Endometrial microvascular endothelial cells (primary cell): ENCODE measurements around the gene TFB2M. TPM values are rescaled to one million over a fixed set of nuclear protein-coding genes. Genes with fewer than 3 reads are reported as not detected.
"Not testable (repeated sequence)": the region's sequence is repeated elsewhere in the genome, so short reads cannot be mapped to it uniquely, and the experiment has no call there.

Experiments
- in situ Hi-C: cut with HindIII; loops from 2 replicates; pipeline ENCODE4 v1.10.0; 2017; ENCODE audit warnings: low sequenced_read_pairs, low pct_unique_long_range_greater_than_20kb; ENCODE audit errors: inconsistent ontology term
- total RNA-seq: library from RNA; depleted of rRNA; stranded (reverse); fragments of >200 nt; gene quantifications from one replicate; pipeline ENCODE4 v1.2.3, GENCODE V29; 2015; ENCODE audit errors: inconsistent ontology term

TFB2M gene
- total RNA-seq, result 25.8 TPM

DNA sequence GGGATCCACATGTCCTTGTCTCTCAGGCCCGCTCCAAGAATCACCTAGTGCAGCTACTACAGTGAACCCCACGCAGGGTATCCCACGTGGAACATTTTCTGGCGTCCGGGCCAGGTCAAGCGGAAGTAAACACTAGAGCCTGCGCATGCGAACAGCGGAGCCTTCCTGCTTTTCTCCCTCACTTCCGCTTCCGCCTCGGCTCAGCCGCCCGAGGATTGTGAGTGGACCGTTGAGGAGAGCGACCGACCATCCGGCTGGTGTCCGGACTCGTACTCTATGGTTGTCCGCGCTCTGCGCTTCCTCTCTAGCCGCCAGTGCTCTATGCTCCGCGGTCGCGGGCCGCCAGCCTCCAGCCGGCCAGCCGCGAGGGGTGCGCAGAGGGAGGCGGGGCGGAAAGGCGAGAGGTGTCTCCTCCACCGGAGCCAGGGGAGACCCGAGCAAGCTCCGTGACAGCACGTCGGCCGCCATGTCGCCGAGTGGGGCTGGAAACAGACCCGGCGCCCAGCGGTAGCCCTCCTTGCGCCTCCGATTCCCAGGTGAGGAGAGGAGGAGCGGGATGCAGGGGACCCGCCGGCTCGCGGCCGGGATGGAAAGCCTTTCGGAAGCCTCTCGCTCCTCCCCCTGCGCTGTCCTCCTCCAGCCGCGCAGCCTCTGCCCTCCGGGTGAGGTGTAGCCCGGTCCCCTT is at the start of gene TFB2M, which contains the start of gene CNST:
Gene TFB2M, minus strand, starts transcription at position 134 of the 685 bp plus-strand sequence. Its CDS starts 123 bp downstream, at position 11.
Gene CNST, plus strand, starts transcription at position 329 of the 685 bp plus-strand sequence. CDS start 25,107 bp downstream, outside the sequence.
- in situ Hi-C loops, result no loop called here

GRCh38 chr1:246613096-246613758 is 47.2 kb upstream of the TFB2M start:
- in situ Hi-C loops, result no loop called here

GRCh38 chr1:246609632-246610031 is 43.6 kb upstream of the TFB2M start:
- in situ Hi-C loops, result no loop called here

DNA sequence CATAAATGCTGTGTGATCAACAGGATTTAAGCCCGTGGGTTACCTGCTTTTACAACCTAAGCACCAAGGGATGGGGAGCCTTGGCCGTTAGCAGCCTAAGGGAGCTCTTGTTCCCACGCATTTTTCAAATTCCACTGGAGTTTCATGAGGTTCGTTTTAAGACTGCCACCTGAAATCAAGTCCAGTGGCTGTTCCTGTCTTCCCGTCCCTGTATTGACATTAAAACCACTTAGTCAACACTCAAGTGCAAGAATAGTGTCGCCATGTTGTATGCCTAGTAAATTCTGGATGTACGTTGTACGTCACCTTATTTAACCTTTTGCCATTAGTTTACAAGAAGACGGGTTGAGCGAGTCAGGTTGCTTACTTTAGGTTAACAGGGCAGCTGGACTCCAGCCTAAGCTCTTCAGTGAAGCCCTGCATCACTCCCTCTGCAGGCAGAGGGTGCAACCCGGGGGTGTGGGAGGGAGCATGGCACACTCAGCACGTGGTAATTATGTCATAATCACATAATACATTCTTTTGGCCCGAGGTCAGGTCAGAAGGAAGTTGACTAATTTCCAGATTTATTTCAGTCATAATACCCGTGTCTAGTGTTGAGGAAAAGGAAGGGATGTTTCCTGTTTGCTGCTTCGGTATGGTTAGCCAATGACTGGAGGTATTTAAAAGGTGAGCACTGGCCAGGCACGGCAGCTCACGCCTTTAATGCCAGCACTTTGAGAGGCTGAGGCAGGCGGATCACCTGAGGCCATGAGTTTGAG is 42.7 kb upstream of the TFB2M start:
- in situ Hi-C loops, result no loop called here

DNA sequence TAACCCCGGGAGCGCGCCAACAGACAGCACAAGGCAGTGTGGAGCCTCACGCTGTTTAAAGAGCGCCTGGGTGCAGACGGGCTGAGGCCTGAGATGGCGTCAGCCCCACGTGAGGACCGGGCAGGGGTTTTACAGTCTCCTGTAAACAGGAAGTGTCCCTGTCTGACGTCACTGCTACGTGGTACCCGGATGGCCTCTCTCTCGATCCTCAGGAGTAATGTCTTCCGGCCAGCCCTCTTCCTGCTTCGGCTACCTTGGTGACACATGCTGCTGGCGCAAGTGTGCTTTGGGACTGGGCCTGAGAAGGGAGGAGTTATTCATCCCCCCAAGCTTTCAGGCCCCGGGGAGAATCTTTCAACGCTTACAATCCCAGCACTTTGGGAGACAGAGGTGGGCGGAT is 41.4 kb upstream of the TFB2M start:
- in situ Hi-C loops, result no loop called here

DNA sequence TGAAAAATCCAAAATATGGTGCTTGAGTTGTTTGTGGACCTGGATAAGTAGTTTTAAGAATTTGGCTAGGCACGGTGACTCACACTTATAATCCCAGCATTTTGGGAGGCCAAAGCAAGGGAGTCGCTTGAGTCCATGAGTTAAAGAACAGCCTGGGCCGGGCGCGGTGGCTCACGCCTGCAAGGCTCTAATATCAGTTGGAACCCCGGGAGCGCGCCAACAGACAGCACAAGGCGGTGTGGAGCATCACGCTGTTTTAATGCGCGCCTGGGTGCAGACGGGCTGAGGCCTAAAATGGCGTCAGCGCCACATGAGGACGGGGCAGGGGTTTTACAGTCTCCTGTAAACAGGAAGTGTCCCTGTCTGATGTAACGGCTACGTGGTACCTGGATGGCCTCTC is 39.2 kb upstream of the TFB2M start:
- in situ Hi-C loops, result not testable (repeated sequence)

DNA sequence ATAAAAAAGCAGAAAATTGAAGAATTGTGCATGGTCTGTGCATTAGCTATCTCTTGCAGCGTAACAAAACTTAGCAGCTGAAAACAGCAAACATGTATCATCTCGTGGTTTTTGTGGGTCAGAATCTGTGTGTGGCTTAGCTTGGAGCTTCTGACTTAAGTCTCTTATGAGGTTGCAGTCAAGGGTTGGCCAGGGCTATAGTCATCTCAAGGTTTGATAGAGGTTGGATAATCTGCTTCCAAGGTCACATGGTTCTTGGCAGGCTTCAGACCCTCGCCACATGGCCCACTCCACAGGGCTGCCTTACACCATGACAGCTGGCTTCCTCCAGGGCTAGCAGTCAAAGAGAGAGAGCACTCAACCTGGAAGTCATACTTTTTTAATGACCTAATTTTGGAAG is 36.1 kb upstream of the TFB2M start:
- in situ Hi-C loops, result no loop called here

- in situ Hi-C loops, result no loop called here
Observed at GRCh38 chr1:246600579-246600978, 34.5 kb upstream of the TFB2M start.

DNA sequence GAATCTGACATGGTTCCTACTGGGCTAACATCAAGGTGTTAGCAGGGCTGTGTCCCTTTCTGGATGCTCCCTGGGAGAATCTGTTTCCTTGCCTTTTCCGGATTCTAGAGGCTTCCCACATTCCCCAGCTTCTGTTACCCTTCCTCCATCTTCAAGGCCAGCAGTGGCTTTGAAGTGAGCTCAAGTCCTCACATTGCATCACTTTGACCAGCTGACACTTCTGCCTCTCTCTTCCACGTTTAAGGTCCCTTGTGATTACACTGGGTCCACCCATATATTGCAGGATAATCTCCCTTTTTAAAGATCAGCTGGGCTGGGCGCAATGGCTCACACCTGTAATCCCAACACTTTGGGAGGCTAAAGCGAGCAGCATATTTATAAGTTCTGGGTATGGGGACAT is 33.3 kb upstream of the TFB2M start:
- in situ Hi-C loops, result no loop called here

DNA sequence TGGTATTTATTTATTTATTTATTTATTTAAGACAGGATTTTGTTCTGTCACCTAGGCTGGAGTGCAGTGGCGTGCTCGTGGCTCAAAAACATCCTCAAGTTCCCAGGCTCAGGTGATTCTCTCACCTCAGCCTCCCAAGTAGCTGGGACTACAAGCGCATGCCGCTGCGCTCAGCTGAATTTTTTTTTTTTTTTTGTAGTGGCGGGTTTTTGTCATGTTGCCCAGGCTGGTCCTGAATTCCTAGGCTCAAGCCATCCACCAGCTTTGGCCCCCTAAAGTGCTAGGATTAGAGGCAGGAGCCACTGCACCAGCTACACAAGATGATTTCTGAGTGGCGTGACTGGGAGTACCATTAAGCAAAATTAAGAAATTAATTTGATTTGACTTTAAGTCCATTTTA is 31.9 kb upstream of the TFB2M start:
- in situ Hi-C loops, result no loop called here

DNA sequence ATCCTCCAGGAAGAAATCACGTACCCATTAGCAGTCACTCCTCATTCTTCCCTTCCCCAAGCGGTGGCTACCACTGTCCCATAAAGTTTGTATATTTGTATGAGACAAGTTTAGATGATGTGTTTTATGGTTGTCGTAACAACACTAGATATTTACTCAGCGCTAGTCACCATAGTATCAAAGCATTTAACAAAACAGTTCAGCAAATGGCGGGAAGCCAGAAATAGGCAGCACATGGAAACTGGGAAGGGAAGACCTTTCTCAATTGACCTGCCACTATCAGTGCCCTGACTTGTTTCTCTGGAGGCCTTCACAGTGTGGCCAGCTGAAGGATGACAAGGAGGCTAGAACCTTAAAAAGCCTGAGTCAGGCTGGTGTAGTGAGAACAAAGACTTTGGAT is 31.3 kb upstream of the TFB2M start:
- in situ Hi-C loops, result no loop called here

- in situ Hi-C loops, result no loop called here
Observed at GRCh38 chr1:246595146-246595545, 29.1 kb upstream of the TFB2M start.

DNA sequence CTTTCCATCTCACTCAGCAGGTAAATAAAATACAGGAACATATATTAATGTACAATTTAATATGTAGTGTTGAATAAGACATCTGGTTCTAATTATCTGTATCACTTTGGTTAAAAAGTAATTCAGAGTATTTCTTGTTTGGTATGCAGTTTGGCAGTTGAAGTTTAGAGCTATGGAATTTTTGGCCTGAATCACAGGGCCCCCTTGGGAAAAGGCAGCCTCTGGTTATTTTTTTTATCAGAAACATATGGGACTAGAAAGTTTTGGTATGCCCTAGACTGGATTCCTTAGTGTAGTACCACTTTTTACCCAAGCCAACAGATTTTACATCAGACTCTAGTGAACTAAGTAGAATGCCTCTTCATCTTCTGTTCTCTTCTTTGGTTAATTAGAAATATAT is 26.6 kb upstream of the TFB2M start:
- in situ Hi-C loops, result no loop called here

GRCh38 chr1:246591958-246592357 is 25.9 kb upstream of the TFB2M start:
- in situ Hi-C loops, result no loop called here

DNA sequence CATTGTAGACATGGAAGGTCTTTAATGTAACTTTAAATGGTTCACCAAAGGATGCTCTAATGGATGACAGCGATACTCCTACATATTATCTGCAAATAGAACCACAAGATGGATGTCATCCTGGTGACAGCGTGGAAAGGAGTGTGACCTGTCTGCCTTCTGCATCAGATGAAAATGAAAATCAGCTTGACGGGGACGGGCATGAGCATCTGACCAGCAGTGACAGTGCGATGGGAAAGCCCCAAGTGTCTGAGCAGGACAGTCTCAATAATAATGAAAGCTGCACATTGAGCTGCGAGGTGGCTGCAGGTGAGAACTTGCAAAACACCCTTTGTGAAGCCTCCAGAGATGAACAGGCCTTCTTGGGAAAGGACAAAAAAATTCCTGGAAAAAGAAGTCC is 25.4 kb upstream of the TFB2M start:
- in situ Hi-C loops, result no loop called here

DNA sequence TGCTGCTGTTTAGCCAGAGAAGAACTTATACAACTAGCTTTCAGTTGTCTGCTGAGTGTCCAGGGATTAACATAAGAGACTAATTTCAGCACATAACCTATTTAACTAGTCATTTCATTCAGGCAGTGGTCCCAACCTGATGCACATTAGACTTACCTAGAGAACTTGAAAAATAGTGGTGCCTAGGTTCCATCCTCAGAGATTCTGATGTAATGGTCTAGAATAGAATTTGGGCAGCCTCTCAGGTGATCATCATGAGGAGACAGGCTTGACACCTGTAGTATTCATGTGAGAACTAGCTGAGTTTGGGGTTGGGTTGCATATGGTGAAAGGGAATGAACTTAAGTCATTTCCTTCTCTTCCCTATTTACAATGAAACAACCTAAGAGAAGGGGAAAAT is 25.0 kb upstream of the TFB2M start:
- in situ Hi-C loops, result no loop called here

DNA sequence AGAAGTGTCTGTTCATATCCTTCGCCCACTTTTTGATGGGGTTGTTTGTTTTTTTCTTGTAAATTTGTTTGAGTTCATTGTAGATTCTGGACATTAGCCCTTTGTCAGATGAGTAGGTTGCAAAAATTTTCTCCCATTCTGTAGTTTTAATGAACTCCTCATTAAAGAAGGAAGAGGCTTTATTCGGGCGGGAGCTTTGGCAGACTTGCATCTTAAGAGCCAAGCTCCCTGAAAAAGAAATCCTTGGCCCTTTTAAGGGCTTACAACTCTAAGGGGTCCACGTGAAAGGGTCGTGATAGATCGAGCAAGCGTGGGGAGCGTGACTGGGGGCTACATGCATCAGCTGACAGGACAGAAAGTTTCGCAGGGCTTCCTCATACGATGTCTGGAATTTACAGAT is 23.9 kb upstream of the TFB2M start:
- in situ Hi-C loops, result not testable (repeated sequence)

DNA sequence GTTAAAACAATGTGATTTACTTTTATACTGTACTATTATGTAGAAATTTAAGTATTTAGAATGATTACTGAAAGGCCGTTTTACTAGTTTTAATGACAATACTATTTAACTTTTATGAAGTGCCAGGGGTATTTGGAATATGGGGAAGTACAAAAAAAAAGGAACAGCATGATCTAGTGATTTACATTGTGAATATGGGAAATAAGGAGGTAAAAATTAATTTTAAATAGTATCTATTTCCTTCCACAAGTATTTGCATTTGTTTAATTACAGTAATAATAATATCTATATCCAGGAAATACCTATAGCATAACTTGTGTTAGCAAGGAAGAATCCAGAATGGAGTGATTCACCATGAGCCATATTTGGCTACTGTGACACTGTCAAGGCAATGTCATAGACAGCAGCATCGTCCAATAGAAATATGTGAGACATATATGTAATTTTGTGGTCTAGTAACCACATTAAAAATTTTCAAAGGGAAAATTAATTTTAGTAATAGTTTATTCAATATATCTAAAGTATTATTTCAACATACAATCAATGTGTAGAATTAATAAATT is 22.2 kb upstream of the TFB2M start:
- in situ Hi-C loops, result no loop called here

GRCh38 chr1:246587606-246588005 is 21.5 kb upstream of the TFB2M start:
- in situ Hi-C loops, result no loop called here

DNA sequence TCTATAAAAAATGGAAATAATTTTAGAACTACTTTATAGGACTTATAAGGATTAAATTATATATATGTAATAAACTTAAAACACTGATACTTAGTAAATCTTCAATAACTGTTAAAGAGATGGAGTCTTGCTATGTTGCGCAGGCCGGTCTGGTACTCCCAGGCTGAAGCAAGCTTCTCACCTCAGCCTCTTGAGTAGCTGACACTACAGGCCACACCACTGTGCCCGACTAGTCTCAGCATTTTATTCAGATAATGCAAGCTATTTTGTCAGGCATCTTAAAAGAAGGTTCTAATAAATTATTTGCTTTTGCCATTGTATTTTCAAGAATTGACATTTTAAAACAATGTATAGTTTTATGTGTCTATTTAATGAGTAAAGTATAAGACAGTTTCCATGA is 21.0 kb upstream of the TFB2M start:
- in situ Hi-C loops, result no loop called here
